Stimulated activated CD4-positive, alpha-beta T cell treated with anti-CD3 and anti-CD28 coated beads, Interleukin-12 subunit alpha, Interleukin-12 subunit beta, amount 100 ng/mL, for 4 hours (primary cell): ENCODE measurements around the gene KIF2A.
A peak's percentile ranks its signal among the peaks of the same experiment; 100 is the strongest.
"Not testable (repeated sequence)": the region's sequence is repeated elsewhere in the genome, so short reads cannot be mapped to it uniquely, and the experiment has no call there.

ENCODE experiments used
- DNase-seq: peaks from one replicate; pipeline ENCODE4 v3.0.0-alpha.2; 2020

The KIF2A gene

GRCh38 chr5:62305715-62306322 lies at the start of gene KIF2A:
Gene KIF2A, plus strand, starts transcription at chr5:62306206. Its CDS starts 267 bp downstream, at chr5:62306473.
- peak; percentile 88 for DNase-seq

- DNase-seq, result no peak
Observed at GRCh38 chr5:62257020-62257367, 49.0 kb upstream of the KIF2A start.

- no peak for DNase-seq
Observed at GRCh38 chr5:62258654-62259053, 47.4 kb upstream of the KIF2A start.

- DNase-seq, result no peak
Observed at GRCh38 chr5:62259699-62260250, 46.2 kb upstream of the KIF2A start.

- DNase-seq, result no peak
Observed at GRCh38 chr5:62260513-62260912, 45.5 kb upstream of the KIF2A start.

GRCh38 chr5:62263401-62263800 lies 42.6 kb upstream of the KIF2A start:
- no peak for DNase-seq

- no peak for DNase-seq
Observed at GRCh38 chr5:62265648-62266112, 40.3 kb upstream of the KIF2A start.

GRCh38 chr5:62266573-62266972 lies 39.4 kb upstream of the KIF2A start:
- DNase-seq, result no peak

- DNase-seq, result no peak
Observed at GRCh38 chr5:62268234-62268633, 37.8 kb upstream of the KIF2A start.

- no peak for DNase-seq
Observed at GRCh38 chr5:62268792-62269191, 37.2 kb upstream of the KIF2A start.

GRCh38 chr5:62271370-62271769 lies 34.6 kb upstream of the KIF2A start:
- no peak for DNase-seq

GRCh38 chr5:62271870-62272269 lies 34.1 kb upstream of the KIF2A start:
- no peak for DNase-seq

GRCh38 chr5:62273687-62274086 lies 32.3 kb upstream of the KIF2A start:
- no peak for DNase-seq

- DNase-seq, result no peak
Observed at GRCh38 chr5:62275581-62275980, 30.4 kb upstream of the KIF2A start.

GRCh38 chr5:62281411-62281810 lies 24.6 kb upstream of the KIF2A start:
- DNase-seq, result no peak

- DNase-seq, result no peak
Observed at GRCh38 chr5:62282064-62282463, 23.9 kb upstream of the KIF2A start.

- no peak for DNase-seq
Observed at GRCh38 chr5:62283005-62283404, 23.0 kb upstream of the KIF2A start.

- DNase-seq, result no peak
Observed at GRCh38 chr5:62283861-62284260, 22.1 kb upstream of the KIF2A start.

GRCh38 chr5:62284946-62285891 lies 20.8 kb upstream of the KIF2A start:
- DNase-seq, result peak; percentile 51

GRCh38 chr5:62286834-62287233 lies 19.2 kb upstream of the KIF2A start:
- DNase-seq, result no peak

- DNase-seq, result no peak
Observed at GRCh38 chr5:62287237-62287636, 18.8 kb upstream of the KIF2A start.

GRCh38 chr5:62288118-62288517 lies 17.9 kb upstream of the KIF2A start:
- no peak for DNase-seq

GRCh38 chr5:62289813-62290212 lies 16.2 kb upstream of the KIF2A start:
- no peak for DNase-seq

GRCh38 chr5:62291829-62292228 lies 14.2 kb upstream of the KIF2A start:
- DNase-seq, result not testable (repeated sequence)
